HG03175 (cell line): ENCODE measurements around the gene VWDE.
A peak's percentile ranks its signal among the peaks of the same experiment; 100 is the strongest.

Experiments
- ATAC-seq: cut with Tn5 transposase; IDR thresholded peaks from one replicate; pipeline ENCODE4 v1.9.1; 2021; ENCODE audit warnings: mild to moderate bottlenecking, moderate library complexity; ENCODE audit not compliant: unreplicated experiment

Gene VWDE

DNA sequence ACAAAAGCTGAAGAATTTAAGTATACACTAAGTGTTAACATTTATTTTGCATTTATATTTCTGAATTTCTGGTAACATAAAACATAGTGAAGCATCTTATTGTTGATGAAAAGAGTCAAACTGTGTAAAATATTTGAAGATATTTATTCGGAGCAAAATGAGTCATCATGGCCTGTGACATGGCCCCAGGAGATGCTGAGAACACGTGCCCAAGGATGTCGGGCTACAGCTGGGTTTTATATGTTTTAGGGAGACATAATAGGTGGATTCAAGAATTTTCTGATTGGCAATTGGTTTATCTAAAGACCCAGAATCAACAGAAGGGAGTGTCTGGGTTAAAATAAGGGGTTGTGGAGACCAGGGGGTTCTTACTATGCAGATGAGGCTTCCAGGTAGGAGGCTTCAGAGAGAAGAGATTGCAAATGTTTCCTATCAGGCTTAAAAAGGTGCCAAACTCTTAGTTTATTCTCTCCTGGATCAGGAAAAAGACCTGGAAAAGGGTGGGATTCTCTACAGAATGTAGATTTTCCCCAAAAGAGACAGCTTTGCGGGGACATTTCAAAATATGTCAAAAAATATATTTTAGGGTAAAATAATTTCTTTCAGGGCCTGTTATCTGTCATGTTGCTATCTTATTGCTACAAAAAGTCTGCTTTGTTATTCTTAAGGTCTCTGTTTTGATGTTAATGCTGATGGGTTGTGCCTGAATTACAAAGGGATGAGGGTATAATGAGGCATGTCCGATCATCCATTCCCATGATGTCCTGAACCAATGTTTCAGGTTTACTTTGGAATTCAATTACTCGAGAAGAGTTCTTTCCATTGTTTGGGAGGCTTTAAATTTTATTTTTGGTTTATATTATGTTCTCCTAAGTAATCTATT is 74.5 kb downstream of the VWDE start:
- no peak for ATAC-seq

DNA sequence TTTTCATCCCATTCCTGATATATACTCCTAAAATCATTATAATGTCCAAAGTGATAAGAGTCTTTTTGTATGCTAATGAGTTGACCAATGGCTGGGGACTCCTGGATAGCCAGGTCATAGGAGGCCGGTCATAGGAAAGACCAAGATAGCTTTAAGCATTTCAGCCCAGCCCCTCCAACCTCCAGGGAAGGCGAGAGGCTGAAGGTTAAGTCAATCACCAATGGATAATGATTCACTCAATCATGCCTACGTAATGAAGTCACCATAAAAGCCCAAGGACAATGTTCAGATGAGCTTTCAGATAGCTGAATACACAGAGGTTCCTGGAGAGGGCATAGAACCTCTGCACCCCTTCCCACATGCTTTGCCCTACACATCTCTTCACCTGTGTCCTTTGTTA is 75.7 kb downstream of the VWDE start:
- no peak for ATAC-seq

DNA sequence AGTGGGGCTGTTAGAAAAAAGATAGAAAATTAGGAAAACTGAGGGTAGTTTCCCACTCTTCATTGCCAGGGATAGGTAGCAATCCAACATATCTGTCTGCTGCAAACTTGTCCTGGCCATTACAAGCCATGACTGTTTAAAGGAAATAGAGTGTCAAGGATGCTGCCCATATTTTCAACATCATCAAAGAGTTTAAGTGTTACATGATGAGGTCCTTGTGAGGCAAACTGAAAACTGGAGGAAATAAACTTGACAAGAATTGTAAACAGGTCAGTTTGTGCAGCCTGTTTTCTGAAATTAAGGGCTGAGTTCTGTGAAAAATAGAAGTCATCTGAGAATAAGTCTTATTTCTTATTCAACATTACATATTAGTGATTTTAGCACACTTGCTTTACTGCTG is 78.0 kb downstream of the VWDE start:
- ATAC-seq, result no peak

- ATAC-seq, result no peak
Measured at GRCh38 chr7:12323415-12323814, 80.2 kb downstream of the VWDE start.

DNA sequence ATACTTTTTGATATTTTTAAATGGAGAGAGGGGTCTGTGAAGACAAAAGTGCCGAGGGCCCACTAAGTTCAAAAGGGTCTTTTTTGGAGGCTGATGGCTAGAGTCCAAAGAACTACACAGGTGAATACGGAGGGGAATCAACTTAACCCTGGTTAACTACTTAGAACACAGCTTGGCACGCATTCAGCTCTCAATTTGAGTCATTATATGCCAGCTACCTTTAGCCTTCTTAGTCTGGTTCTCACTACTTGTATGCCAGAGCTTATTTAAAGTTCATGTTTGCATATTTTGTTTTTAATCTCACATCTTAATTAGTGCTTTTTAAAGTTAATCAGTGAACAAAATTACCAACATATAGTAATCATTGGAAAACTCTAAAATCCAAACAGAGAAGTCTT is 80.8 kb downstream of the VWDE start:
- ATAC-seq, result peak; percentile 76

DNA sequence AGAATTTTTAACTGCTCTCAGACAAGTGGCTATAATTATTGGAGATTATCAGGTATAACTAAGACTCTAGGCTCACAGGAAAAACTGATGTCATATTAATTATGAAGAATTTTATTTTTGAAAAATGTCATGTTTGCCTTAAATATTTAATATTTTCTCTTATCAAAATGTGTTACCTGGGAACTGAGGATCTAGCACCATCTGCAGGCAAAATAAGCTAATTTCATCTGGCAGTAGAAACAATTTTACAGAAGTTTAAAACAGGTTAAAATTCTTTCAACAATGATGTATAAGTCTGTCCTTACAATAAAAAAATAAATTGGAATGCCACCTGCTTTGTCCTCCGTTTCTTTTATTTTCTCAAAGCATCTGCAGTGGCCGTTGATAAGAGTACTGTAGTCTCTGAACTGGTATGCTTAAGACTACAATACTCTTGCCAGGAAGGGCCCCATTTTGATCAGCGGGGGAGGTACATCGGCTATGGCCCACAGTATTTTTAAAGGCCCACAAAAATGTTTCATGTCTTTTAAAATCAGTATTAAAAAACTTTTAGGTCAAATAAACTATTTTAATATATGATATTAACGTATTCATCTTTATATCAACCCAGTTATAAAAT is 81.3 kb downstream of the VWDE start:
- ATAC-seq, result no peak

- no peak for ATAC-seq
Measured at GRCh38 chr7:12320987-12321647, 82.5 kb downstream of the VWDE start.

GRCh38 chr7:12320241-12320986 is 83.3 kb downstream of the VWDE start:
- ATAC-seq, result no peak

DNA sequence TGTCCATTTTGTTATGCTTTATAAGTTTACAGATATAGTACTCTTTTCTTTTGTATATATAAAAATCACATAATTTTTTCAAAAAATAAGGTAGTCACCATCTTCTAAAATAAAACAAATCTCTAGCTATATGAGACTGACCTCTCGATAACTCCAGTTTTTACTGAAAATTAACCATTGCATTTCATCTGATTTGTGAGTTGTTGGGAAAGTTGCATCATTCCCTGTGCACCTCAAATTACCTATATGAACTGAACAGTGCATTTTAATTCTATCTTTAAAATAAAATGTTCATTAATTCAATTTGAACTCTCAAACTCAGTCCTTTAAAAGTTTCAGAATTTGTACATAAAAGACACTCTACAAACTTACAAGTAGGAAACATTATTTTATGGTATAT is 86.0 kb downstream of the VWDE start:
- no peak for ATAC-seq

DNA sequence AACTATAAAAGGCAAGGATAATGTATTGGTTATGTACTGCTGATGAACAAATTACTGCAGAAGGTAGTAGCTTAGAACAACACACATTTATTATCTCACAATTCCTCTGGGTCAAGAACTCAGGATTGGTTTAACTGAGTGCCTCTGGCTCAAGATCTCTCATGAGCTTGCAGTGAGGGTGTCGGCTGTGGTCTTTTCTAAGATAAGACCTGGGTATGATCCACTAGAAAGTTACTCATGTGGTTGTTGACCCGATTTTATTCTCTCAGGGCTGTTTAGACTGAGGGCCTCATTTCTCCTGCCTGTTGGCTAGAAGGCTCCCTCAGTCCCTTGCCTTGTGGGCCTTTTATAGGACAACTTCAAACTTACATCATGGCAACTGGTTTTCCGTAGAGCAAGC is 86.7 kb downstream of the VWDE start:
- ATAC-seq, result no peak

- no peak for ATAC-seq
Measured at GRCh38 chr7:12315049-12315448, 88.6 kb downstream of the VWDE start.

DNA sequence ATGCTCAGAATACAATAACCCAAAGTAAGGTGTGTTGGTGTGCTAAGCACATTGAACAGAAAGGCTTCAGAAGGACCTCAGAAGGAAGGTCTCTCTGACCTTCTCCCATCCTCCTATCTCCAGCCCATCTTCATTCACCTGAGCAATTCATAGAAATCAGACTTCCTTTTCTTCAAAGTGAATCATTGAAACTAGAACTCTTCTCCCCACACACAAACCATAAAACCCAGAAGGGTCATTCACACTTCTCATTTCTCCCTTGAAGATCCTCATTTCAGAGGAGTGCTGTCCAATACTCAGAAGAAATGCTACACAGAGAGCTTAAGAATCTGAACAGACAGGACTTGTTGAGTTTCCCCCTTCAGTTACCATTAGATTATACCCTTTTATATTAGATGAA is 89.5 kb downstream of the VWDE start:
- ATAC-seq, result no peak

DNA sequence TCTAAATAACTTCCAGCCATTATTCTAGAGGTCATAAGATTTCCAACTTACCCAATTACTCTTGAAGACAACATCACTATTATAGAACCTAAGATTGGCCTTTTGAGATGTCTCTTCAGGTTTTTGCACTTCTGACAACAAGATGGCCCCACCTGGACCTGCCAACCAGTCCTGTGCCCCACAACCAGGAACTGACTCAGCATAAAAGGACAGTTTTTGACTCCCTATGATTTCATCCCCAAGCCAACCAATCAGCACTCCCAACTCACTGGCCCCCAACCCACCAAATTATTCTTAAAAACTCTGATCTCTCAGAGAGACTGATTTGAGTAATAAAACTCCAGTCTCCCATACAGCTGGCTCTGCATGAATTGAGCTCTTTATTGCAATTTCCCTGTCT is 98.2 kb downstream of the VWDE start:
- no peak for ATAC-seq

- no peak for ATAC-seq
Measured at GRCh38 chr7:12303495-12303894, 100.2 kb downstream of the VWDE start.

- ATAC-seq, result no peak
Measured at GRCh38 chr7:12303062-12303461, 100.6 kb downstream of the VWDE start.

- no peak for ATAC-seq
Measured at GRCh38 chr7:12300415-12300814, 103.2 kb downstream of the VWDE start.

DNA sequence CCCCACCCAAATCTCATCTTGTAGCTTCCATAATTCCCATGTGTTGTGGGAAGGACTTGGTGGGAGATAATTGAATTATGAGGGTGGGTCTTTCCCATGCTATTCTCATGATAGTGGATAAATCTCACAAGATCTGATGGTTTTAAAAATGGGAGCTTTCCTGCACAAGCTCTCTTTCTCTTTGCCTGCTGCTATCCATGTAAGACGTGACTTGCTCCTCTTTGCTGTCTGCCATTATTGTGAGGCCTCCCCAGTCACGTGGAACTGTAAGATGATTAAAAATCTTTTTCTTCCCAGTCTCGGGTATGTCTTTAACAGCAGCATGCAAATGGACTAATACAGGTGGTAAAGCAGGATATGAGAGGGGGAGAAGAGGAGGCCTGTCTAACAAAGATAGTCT is 104.3 kb downstream of the VWDE start:
- no peak for ATAC-seq

- ATAC-seq, result no peak
Measured at GRCh38 chr7:12297283-12298108, 106.2 kb downstream of the VWDE start.

GRCh38 chr7:12296051-12296570 is 107.6 kb downstream of the VWDE start:
- ATAC-seq, result no peak

- peak; percentile 87 for ATAC-seq
Measured at GRCh38 chr7:12294701-12295100, 109.0 kb downstream of the VWDE start.
